K562 (cell line): ENCODE measurements around the gene DPF1. TPM values are rescaled to one million over a fixed set of nuclear protein-coding genes. Genes with fewer than 3 reads are reported as not detected.
A peak's percentile ranks its signal among the peaks of the same experiment; 100 is the strongest.

Experiments
- CC2D1A ChIP-seq: fragments of 450-650 bp; IDR thresholded peaks from 2 replicates; pipeline ENCODE4 v1.6.1; 2017; ENCODE audit warnings: mild to moderate bottlenecking
- CHD4 ChIP-seq: fragments of 200-600 bp; sonication (generic); IDR thresholded peaks from 3 replicates; pipeline ENCODE4 v1.6.1; 2012; ENCODE audit warnings: low read depth, mild to moderate bottlenecking, mixed read lengths, low read length, inconsistent platforms; ENCODE audit not compliant: insufficient read depth, insufficient replicate concordance, poor library complexity, severe bottlenecking
- EP400 ChIP-seq: fragments of 450-650 bp; IDR thresholded peaks from 2 replicates; pipeline ENCODE4 v1.6.1; 2017; ENCODE audit warnings: antibody characterized with exemption, mild to moderate bottlenecking, moderate library complexity
- ERF ChIP-seq: fragments of 450-650 bp; formaldehyde crosslinking; IDR thresholded peaks from 2 replicates; pipeline ENCODE4 v1.4.0; 2020; ENCODE audit warnings: mild to moderate bottlenecking, mixed read lengths
- FOXK1 ChIP-seq: sonication (generic); formaldehyde crosslinking; IDR thresholded peaks from 2 replicates; pipeline ENCODE4 v1.8.0; 2022; ENCODE audit warnings: missing genetic modification reagents, mild to moderate bottlenecking, borderline replicate concordance
- FOXK2 ChIP-seq, 2 experiments: fragments of 450-650 bp; IDR thresholded peaks in 1 of 2; conservative IDR thresholded peaks in 1 of 2; 2 replicates each; pipeline ENCODE4 v1.6.1; 2016; ENCODE audit warnings: low read depth in 2 of 2, mild to moderate bottlenecking in 1 of 2
- HNRNPK ChIP-seq: fragments of 200-400 bp; formaldehyde crosslinking; IDR thresholded peaks from one replicate; pipeline ENCODE4 v1.6.1; 2018; ENCODE audit warnings: mild to moderate bottlenecking, low read depth, low read length; ENCODE audit not compliant: poor library complexity, severe bottlenecking
- SOX6 ChIP-seq: fragments of 450-650 bp; IDR thresholded peaks from 2 replicates; pipeline ENCODE4 v1.6.1; 2014; ENCODE audit warnings: mild to moderate bottlenecking
- SRSF7 ChIP-seq: fragments of 200-400 bp; formaldehyde crosslinking; optimal IDR thresholded peaks from 2 replicates; pipeline ENCODE3; 2017; ENCODE audit warnings: mild to moderate bottlenecking, low read depth, low read length
- polyA plus RNA-seq, 8 experiments: library from polyadenylated mRNA; depleted of rRNA in 4 of 8; stranded (reverse) in 5 of 8; unstranded in 3 of 8; fragments of >200 nt; fragmentation: Nextera tagmentation in 2 of 8; fragmentation: Illumina TruSeq in 1 of 8; extraction: Ambion mirVana in 2 of 8; extraction: Trizol in 1 of 8; gene quantifications; 2 replicates each; pipeline versions ENCODE4 v1.2.1 to v1.2.3, GENCODE V29; 2011 to 2014; ENCODE audit warnings: inconsistent platforms in 1 of 8, missing spikeins in 1 of 8
- total RNA-seq, 7 experiments: library from RNA; depleted of rRNA in 6 of 7; stranded (reverse); fragments of >200 nt in 6 of 7; fragmentation: Illumina TruSeq in 2 of 7; extraction: Trizol in 2 of 7; gene quantifications; 2 replicates each; pipeline versions ENCODE4 v1.2.1 to v1.2.3, GENCODE V29; 2011 to 2021; ENCODE audit warnings: low replicate concordance in 1 of 7
- TF ChIP-seq, protein P1 (sequence below): conservative IDR thresholded peaks from 2 replicates; pipeline ENCODE4 v1.6.1; 2011; ENCODE audit warnings: low read depth, mild to moderate bottlenecking, low read length; ENCODE audit not compliant: control insufficient read depth
- TF ChIP-seq, protein P2 (sequence below): fragments of 250-450 bp; sonication (Bioruptor Pico); IDR thresholded peaks from 2 replicates; pipeline ENCODE4 v1.9.0; 2021; ENCODE audit warnings: mild to moderate bottlenecking, inconsistent platforms
- TF ChIP-seq, protein P3 (sequence below): fragments of 200-800 bp; sonication (Bioruptor generic); IDR thresholded peaks from 2 replicates; pipeline ENCODE4 v1.6.1; 2017; ENCODE audit warnings: missing genetic modification characterization, missing compliant biosample characterization
- TF ChIP-seq, protein P4 (sequence below): sonication (generic); formaldehyde crosslinking; IDR thresholded peaks from 2 replicates; pipeline ENCODE4 v1.8.1; 2022; ENCODE audit warnings: missing genetic modification reagents
- TF ChIP-seq, protein P5 (sequence below): fragments of 250-450 bp; sonication (Bioruptor Pico); IDR thresholded peaks from 2 replicates; pipeline ENCODE4 v1.5.0; 2021
- TF ChIP-seq, protein P6 (sequence below): IDR thresholded peaks from 2 replicates; pipeline ENCODE4 v1.6.1; 2011; ENCODE audit warnings: borderline replicate concordance, low read depth, mild to moderate bottlenecking, moderate library complexity, low read length; ENCODE audit not compliant: insufficient read depth, poor library complexity, severe bottlenecking

Gene DPF1
- total and polyA plus RNA-seq, 9 of the 15 experiments (the other 6 are each of a cell fraction or from before 2014, with no cell fraction given) = 0.10 to 5.7 (median 3.1) TPM

DNA sequence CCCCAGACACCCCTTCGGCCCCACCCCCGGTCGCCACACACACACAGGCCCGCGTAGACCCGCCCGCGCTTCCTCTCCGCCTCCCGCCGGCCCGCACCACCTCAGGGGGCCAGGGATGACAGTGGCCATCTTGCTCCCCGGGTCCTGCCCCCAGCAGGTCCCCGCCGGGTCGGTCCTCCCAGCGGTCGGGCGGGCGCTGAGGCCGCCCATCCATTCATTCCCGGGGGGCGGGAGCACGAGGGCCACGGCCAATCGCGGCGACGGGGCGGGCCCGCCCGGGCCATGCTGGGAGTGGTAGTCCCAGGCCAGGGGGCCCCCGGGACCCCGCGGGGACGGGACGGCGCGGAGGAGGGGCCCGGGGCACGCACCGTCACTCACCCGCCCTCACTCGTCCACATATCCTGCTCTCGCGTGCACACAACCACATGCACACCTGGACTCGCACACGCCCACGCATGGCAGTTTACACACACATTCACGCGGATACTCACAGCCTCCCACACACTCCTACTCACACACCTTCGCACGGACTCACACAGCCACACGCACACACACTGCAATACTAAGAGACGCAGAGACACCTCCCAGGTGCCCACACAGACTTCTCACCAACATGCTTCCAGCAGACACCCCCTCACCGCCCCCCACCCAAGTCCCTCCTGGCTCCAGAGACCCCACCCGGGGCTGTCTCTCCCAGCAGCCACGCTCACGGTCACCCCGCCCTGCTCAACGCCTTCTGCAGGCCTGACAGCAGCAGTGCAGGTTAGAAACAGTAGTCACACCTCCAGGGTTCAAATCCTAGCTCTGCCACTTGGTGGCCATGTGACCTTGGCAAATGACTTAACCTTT, at the start of gene DPF1 (continued):
- TF ChIP-seq, protein P1, sequence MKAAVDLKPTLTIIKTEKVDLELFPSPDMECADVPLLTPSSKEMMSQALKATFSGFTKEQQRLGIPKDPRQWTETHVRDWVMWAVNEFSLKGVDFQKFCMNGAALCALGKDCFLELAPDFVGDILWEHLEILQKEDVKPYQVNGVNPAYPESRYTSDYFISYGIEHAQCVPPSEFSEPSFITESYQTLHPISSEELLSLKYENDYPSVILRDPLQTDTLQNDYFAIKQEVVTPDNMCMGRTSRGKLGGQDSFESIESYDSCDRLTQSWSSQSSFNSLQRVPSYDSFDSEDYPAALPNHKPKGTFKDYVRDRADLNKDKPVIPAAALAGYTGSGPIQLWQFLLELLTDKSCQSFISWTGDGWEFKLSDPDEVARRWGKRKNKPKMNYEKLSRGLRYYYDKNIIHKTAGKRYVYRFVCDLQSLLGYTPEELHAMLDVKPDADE = peak; percentile 90
- TF ChIP-seq FOXK1 = 0 out of 2 replicates have a peak, but pooled peaks have one; percentile 44
- TF ChIP-seq CC2D1A = 0 out of 2 replicates have a peak, but pooled peaks have one; percentile 24
- TF ChIP-seq ERF (CRISPR knock-in tag) = no peak
- no peak for TF ChIP-seq SOX6
- TF ChIP-seq FOXK2 (conservative IDR thresholded peaks at IDR 0.05 in 1 of 2, IDR thresholded peaks at IDR 0.05 in 1 of 2; ENCODE audit: low read depth in 2 of 2) = 0 out of 4 replicates have a peak, but pooled peaks of 1 of the 2 experiments have one; percentile 45
- TF ChIP-seq, protein P2, sequence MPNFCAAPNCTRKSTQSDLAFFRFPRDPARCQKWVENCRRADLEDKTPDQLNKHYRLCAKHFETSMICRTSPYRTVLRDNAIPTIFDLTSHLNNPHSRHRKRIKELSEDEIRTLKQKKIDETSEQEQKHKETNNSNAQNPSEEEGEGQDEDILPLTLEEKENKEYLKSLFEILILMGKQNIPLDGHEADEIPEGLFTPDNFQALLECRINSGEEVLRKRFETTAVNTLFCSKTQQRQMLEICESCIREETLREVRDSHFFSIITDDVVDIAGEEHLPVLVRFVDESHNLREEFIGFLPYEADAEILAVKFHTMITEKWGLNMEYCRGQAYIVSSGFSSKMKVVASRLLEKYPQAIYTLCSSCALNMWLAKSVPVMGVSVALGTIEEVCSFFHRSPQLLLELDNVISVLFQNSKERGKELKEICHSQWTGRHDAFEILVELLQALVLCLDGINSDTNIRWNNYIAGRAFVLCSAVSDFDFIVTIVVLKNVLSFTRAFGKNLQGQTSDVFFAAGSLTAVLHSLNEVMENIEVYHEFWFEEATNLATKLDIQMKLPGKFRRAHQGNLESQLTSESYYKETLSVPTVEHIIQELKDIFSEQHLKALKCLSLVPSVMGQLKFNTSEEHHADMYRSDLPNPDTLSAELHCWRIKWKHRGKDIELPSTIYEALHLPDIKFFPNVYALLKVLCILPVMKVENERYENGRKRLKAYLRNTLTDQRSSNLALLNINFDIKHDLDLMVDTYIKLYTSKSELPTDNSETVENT (CRISPR knock-in tag) = peak; percentile 61
- peak; percentile 31 for TF ChIP-seq CHD4
- no peak for TF ChIP-seq SRSF7
- TF ChIP-seq, protein P3, sequence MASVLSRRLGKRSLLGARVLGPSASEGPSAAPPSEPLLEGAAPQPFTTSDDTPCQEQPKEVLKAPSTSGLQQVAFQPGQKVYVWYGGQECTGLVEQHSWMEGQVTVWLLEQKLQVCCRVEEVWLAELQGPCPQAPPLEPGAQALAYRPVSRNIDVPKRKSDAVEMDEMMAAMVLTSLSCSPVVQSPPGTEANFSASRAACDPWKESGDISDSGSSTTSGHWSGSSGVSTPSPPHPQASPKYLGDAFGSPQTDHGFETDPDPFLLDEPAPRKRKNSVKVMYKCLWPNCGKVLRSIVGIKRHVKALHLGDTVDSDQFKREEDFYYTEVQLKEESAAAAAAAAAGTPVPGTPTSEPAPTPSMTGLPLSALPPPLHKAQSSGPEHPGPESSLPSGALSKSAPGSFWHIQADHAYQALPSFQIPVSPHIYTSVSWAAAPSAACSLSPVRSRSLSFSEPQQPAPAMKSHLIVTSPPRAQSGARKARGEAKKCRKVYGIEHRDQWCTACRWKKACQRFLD (CRISPR knock-in tag) = 0 out of 2 replicates have a peak, but pooled peaks have one; percentile 45
- TF ChIP-seq, protein P4, sequence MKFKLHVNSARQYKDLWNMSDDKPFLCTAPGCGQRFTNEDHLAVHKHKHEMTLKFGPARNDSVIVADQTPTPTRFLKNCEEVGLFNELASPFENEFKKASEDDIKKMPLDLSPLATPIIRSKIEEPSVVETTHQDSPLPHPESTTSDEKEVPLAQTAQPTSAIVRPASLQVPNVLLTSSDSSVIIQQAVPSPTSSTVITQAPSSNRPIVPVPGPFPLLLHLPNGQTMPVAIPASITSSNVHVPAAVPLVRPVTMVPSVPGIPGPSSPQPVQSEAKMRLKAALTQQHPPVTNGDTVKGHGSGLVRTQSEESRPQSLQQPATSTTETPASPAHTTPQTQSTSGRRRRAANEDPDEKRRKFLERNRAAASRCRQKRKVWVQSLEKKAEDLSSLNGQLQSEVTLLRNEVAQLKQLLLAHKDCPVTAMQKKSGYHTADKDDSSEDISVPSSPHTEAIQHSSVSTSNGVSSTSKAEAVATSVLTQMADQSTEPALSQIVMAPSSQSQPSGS (CRISPR knock-in tag) = no peak
- TF ChIP-seq, protein P5, sequence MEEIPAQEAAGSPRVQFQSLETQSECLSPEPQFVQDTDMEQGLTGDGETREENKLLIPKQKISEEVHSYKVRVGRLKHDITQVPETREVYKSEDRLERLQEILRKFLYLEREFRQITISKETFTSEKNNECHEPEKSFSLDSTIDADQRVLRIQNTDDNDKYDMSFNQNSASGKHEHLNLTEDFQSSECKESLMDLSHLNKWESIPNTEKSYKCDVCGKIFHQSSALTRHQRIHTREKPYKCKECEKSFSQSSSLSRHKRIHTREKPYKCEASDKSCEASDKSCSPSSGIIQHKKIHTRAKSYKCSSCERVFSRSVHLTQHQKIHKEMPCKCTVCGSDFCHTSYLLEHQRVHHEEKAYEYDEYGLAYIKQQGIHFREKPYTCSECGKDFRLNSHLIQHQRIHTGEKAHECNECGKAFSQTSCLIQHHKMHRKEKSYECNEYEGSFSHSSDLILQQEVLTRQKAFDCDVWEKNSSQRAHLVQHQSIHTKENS (CRISPR knock-in tag) = no peak
- TF ChIP-seq, protein P6, sequence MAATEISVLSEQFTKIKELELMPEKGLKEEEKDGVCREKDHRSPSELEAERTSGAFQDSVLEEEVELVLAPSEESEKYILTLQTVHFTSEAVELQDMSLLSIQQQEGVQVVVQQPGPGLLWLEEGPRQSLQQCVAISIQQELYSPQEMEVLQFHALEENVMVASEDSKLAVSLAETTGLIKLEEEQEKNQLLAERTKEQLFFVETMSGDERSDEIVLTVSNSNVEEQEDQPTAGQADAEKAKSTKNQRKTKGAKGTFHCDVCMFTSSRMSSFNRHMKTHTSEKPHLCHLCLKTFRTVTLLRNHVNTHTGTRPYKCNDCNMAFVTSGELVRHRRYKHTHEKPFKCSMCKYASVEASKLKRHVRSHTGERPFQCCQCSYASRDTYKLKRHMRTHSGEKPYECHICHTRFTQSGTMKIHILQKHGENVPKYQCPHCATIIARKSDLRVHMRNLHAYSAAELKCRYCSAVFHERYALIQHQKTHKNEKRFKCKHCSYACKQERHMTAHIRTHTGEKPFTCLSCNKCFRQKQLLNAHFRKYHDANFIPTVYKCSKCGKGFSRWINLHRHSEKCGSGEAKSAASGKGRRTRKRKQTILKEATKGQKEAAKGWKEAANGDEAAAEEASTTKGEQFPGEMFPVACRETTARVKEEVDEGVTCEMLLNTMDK = peak; percentile 20
- TF ChIP-seq EP400 = peak; percentile 38; the same call in 1 of the 2 replicates
- TF ChIP-seq HNRNPK = no peak
